Ishikawa (cell line): ENCODE measurements around the gene RREB1.

ENCODE experiments used
- CEBPB ChIP-seq: IDR thresholded peaks from 2 replicates; pipeline ENCODE4 v1.6.1; 2012
- CREB1 ChIP-seq: IDR thresholded peaks from 2 replicates; pipeline ENCODE4 v1.6.1; 2012; ENCODE audit warnings: low read depth
- EGR1 ChIP-seq: IDR thresholded peaks from 2 replicates; pipeline ENCODE4 v1.6.1; 2012
- EP300 ChIP-seq: IDR thresholded peaks from 2 replicates; pipeline ENCODE4 v1.6.1; 2012; ENCODE audit warnings: borderline replicate concordance
- FOXM1 ChIP-seq: IDR thresholded peaks from 2 replicates; pipeline ENCODE4 v1.6.1; 2012; ENCODE audit warnings: low read depth, borderline replicate concordance
- NFIC ChIP-seq: IDR thresholded peaks from 2 replicates; pipeline ENCODE4 v1.6.1; 2012
- RAD21 ChIP-seq: IDR thresholded peaks from 2 replicates; pipeline ENCODE4 v1.6.1; 2012; ENCODE audit warnings: low read depth
- TAF1 ChIP-seq: IDR thresholded peaks from 2 replicates; pipeline ENCODE4 v1.6.1; 2012; ENCODE audit warnings: low read depth, mild to moderate bottlenecking
- TCF12 ChIP-seq: IDR thresholded peaks from 2 replicates; pipeline ENCODE4 v1.6.1; 2012; ENCODE audit warnings: low read depth
- TEAD4 ChIP-seq: IDR thresholded peaks from 2 replicates; pipeline ENCODE4 v1.6.1; 2012
- YY1 ChIP-seq: IDR thresholded peaks from 2 replicates; pipeline ENCODE4 v1.6.1; 2012; ENCODE audit warnings: low read depth
- ZBTB7A ChIP-seq: IDR thresholded peaks from 2 replicates; pipeline ENCODE4 v1.6.1; 2012; ENCODE audit warnings: low read depth
- TF ChIP-seq, protein P1 (sequence below): IDR thresholded peaks from 2 replicates; pipeline ENCODE4 v1.6.1; 2012
- TF ChIP-seq, protein P2 (sequence below): IDR thresholded peaks from 2 replicates; pipeline ENCODE4 v1.6.1; 2012; ENCODE audit warnings: low read depth, mild to moderate bottlenecking
- TF ChIP-seq, protein P3 (sequence below): IDR thresholded peaks from 2 replicates; pipeline ENCODE4 v1.6.1; 2012

Gene RREB1

DNA sequence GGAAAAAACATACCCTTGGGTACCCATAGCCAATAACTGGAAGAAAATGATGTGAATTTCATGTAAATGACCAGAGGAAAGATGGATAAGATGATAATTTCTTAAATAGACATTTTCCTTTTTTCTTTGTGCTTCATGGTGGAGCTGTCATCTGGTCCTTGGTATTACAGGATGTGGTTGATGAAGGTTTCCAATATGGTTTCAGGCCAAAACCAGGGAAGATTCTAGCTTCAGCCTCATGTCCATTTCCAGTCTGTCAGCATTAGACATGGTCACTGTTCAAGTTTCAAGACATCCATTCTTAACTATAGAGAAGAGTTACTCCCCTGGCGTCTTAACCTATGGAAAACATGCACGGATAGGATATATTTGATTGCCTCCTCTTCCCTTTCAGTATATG, 141.6 kb downstream of the RREB1 start:
- TF ChIP-seq CEBPB (no peak), YY1 (no peak), ZBTB7A (no peak), TEAD4 (no peak), TCF12 (no peak), CREB1 (no peak), EP300 (no peak)
- TF ChIP-seq, protein P1, sequence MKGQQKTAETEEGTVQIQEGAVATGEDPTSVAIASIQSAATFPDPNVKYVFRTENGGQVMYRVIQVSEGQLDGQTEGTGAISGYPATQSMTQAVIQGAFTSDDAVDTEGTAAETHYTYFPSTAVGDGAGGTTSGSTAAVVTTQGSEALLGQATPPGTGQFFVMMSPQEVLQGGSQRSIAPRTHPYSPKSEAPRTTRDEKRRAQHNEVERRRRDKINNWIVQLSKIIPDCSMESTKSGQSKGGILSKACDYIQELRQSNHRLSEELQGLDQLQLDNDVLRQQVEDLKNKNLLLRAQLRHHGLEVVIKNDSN: no peak
- TF ChIP-seq, protein P2, sequence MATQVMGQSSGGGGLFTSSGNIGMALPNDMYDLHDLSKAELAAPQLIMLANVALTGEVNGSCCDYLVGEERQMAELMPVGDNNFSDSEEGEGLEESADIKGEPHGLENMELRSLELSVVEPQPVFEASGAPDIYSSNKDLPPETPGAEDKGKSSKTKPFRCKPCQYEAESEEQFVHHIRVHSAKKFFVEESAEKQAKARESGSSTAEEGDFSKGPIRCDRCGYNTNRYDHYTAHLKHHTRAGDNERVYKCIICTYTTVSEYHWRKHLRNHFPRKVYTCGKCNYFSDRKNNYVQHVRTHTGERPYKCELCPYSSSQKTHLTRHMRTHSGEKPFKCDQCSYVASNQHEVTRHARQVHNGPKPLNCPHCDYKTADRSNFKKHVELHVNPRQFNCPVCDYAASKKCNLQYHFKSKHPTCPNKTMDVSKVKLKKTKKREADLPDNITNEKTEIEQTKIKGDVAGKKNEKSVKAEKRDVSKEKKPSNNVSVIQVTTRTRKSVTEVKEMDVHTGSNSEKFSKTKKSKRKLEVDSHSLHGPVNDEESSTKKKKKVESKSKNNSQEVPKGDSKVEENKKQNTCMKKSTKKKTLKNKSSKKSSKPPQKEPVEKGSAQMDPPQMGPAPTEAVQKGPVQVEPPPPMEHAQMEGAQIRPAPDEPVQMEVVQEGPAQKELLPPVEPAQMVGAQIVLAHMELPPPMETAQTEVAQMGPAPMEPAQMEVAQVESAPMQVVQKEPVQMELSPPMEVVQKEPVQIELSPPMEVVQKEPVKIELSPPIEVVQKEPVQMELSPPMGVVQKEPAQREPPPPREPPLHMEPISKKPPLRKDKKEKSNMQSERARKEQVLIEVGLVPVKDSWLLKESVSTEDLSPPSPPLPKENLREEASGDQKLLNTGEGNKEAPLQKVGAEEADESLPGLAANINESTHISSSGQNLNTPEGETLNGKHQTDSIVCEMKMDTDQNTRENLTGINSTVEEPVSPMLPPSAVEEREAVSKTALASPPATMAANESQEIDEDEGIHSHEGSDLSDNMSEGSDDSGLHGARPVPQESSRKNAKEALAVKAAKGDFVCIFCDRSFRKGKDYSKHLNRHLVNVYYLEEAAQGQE: no peak
- TF ChIP-seq, protein P3, sequence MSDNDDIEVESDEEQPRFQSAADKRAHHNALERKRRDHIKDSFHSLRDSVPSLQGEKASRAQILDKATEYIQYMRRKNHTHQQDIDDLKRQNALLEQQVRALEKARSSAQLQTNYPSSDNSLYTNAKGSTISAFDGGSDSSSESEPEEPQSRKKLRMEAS: no peak

GRCh38 chr6:7249946-7250643, 142.3 kb downstream of the RREB1 start:
- TF ChIP-seq NFIC (no peak), YY1 (no peak)

GRCh38 chr6:7250812-7251211, 143.1 kb downstream of the RREB1 start:
- TF ChIP-seq, protein P3: no peak
- TF ChIP-seq, protein P1: no peak
- no peak for TF ChIP-seq EGR1
- no peak for TF ChIP-seq YY1
- TF ChIP-seq CEBPB: no peak
- TF ChIP-seq, protein P2: no peak

DNA sequence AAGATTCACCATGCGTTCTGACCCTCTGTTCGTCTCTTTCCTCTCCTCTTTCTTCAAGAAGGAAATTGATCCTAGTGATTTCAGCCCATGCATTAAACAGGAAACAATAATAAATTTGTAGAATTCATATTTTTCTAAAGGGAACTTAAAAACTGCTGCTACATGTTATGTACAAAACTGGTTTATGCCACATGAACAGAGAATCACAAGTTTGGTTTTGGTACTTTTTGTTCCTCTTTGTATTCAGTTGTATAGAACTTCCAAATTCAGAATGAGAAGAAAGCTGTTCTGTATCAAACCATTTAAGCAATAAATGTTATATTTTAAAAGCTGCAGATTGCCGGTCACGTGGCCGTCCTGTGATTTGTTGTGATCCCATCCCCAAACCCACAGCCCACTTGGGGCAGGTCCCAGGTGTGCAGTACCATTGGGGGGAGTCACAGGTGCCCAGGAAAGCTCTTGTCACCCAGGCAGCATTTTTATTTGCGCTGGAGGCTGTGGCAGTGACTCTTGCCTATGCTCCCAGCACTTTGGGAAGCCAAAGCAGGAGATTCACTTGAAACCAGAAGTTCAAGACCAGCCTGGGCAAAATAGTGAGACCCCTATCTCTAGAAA, 144.0 kb downstream of the RREB1 start:
- TF ChIP-seq ZBTB7A (no peak), RAD21 (no peak), EGR1 (no peak), CEBPB (no peak), EP300 (no peak), CREB1 (no peak), TCF12 (no peak), FOXM1 (no peak), TAF1 (no peak), NFIC (no peak)
- TF ChIP-seq, protein P2: no peak
- TF ChIP-seq, protein P3: no peak

DNA sequence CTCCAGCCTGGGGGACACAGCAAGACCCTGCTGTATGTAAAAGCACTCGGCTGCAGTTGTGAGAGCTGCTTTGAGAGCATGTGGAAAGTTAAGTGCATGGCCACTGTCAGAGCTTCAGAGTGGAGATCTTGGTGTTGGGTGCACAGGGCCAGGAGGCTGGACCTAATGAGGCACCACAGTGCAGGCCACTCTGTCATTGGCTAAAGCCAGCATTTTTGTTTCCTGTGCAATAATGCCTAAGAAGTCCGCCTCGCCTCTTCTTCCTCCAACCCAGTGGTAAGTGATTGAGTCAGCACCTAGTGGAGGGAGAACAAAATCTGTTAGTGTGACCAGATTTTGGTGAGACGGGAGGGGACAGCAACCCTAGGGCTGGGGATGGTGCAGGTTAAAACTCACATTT, 144.6 kb downstream of the RREB1 start:
- TF ChIP-seq ZBTB7A: no peak
- TF ChIP-seq EGR1: no peak
- TF ChIP-seq, protein P2: no peak
- TF ChIP-seq TEAD4: no peak
- TF ChIP-seq NFIC: no peak
- no peak for TF ChIP-seq YY1
- TF ChIP-seq CEBPB: no peak
- TF ChIP-seq, protein P1: no peak
- TF ChIP-seq FOXM1: no peak
